ENCODE data around the gene MRPL10.

MRPL10 gene

GRCh38 chr17:47831003-47831933 lies at the start of gene MRPL10, which contains the start of gene LRRC46 (continued):
- TF ChIP-seq ZNF610 (tag by site-specific recombination; IDR thresholded peaks at IDR 0.05; ENCODE audit: borderline replicate concordance), result no peak
- no peak for TF ChIP-seq ZNF530 (tag by site-specific recombination; IDR thresholded peaks at IDR 0.05; ENCODE audit: low read depth)
- TF ChIP-seq ZNF157 (tag by site-specific recombination; IDR thresholded peaks at IDR 0.05), result no peak
- peak; percentile 84 for TF ChIP-seq ZFHX2 (tag by site-specific recombination; conservative IDR thresholded peaks at IDR 0.05)
- no peak for TF ChIP-seq ZNF354C (tag by site-specific recombination; IDR thresholded peaks at IDR 0.05; ENCODE audit: borderline replicate concordance, low read depth)
- TF ChIP-seq ZNF664 (tag by site-specific recombination; IDR thresholded peaks at IDR 0.05), result no peak
- TF ChIP-seq ZNF10 (tag by site-specific recombination; IDR thresholded peaks at IDR 0.05), result no peak
- TF ChIP-seq ZNF791 (tag by site-specific recombination; IDR thresholded peaks at IDR 0.05), result no peak
- TF ChIP-seq ZNF660 (tag by site-specific recombination; IDR thresholded peaks at IDR 0.05), result no peak; the same call in 1 of the 2 replicates
- TF ChIP-seq ZBTB49 (tag by site-specific recombination; IDR thresholded peaks at IDR 0.05; ENCODE audit: low read depth), result no peak
- no peak for TF ChIP-seq ZNF138 (tag by site-specific recombination; IDR thresholded peaks at IDR 0.05; ENCODE audit: borderline replicate concordance)
- peak; percentile 75 for TF ChIP-seq ZBTB7A (tag by site-specific recombination; IDR thresholded peaks at IDR 0.05; ENCODE audit: low read depth)
- TF ChIP-seq ZNF561 (tag by site-specific recombination; IDR thresholded peaks at IDR 0.05; ENCODE audit: borderline replicate concordance), result no peak
- TF ChIP-seq ZBTB17 (tag by site-specific recombination; IDR thresholded peaks at IDR 0.05), result peak; percentile 98
- TF ChIP-seq REST (tag by site-specific recombination; IDR thresholded peaks at IDR 0.05), result 0 out of 2 replicates have a peak, but pooled peaks have one; percentile 42
- TF ChIP-seq ZNF350 (tag by site-specific recombination; IDR thresholded peaks at IDR 0.05), result no peak
- no peak for TF ChIP-seq ZNF423 (tag by site-specific recombination; IDR thresholded peaks at IDR 0.05)
- TF ChIP-seq ZNF280C (tag by site-specific recombination; IDR thresholded peaks at IDR 0.05), result no peak
- TF ChIP-seq ZNF555 (tag by site-specific recombination; conservative IDR thresholded peaks at IDR 0.05), result no peak
- TF ChIP-seq ZNF416 (tag by site-specific recombination; IDR thresholded peaks at IDR 0.05), result no peak
- TF ChIP-seq OSR2 (tag by site-specific recombination; IDR thresholded peaks at IDR 0.05), result peak; percentile 32; the same call in 1 of the 2 replicates
- no peak for TF ChIP-seq FEZF1 (tag by site-specific recombination; IDR thresholded peaks at IDR 0.05)
- peak; percentile 86 for TF ChIP-seq SP7 (tag by site-specific recombination; IDR thresholded peaks at IDR 0.05)
- no peak for TF ChIP-seq ZNF292 (tag by site-specific recombination; IDR thresholded peaks at IDR 0.05; ENCODE audit: borderline replicate concordance, low read depth)
- no peak for TF ChIP-seq ZBTB1 (tag by site-specific recombination; IDR thresholded peaks at IDR 0.05)

Data from HEK293 (cell line).